Jurkat, Clone E6-1 (cell line): Measurements from ENCODE around the gene RND2.

Experiments
- DNase-seq: peaks from one replicate; pipeline ENCODE4 v3.0.0-alpha.2; 2011; ENCODE audit warnings: low read depth, low spot score
- H3K4me3 ChIP-seq: 2 replicates; pipeline ENCODE4 v1.5.1; 2011; ENCODE audit warnings: mild to moderate bottlenecking, low read length, control low read depth, moderate library complexity

RND2 gene

DNA sequence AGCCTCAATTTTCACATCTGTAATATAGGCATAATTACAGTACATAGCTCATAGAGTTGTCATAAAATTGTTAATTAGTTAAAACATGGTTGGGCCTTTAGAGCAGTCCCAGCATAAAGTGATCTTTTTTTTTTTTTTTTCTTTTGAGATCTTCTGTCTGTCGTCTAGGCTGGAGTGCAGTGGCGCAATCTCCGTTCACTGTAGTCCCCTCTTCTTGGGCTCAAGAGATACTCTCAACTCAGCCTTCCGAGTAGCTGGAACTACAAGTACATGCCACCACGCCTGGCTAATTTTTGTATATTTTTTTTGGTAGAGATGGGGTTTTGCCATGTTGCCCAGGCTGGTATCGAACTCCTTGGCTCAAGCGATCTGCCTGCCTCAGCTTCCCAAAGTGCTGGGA lies 31.0 kb downstream of the RND2 start:
- H3K4me3 ChIP-seq, result no peak overlapping the region
- no peak for DNase-seq

GRCh38 chr17:43062984-43063638 lies 38.1 kb downstream of the RND2 start:
- no peak overlapping the region for H3K4me3 ChIP-seq
- DNase-seq, result no peak

DNA sequence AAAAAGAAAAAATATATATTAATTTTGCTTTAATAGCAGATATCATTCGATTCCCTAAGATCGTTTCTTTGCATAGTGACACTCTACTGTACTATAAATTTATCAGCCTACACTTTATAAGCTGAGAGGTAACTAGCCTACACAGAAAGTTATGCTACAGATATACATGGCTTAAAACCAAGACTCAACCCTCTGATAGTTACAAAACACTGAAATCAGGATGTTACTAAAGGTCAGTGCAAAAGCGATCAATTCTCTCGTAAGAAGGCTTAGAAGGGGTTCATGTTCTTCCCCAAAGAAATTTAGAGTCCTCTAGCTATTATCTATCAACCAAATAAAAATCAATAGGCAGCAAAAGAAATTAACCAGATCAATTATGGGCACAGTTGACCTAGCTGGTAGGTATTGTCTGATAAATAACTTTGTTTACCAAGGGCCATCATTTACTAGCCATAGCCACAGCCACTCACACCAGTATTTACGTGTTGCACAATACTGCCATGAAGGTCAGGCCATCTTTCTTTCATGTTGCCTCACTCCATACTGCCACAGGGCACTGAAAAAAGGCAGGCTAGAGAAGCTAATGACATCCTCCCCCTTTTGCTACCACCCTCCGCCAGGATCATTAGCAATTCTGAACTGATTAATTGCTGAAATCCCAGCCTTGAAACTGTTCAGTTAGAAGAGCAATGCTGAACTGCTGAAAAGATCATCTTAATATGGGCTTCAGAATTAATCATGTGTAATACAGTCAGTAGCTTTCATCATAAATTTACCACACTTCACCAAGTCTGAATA lies 43.7 kb downstream of the RND2 start:
- DNase-seq, result no peak
- H3K4me3 ChIP-seq, result no peak overlapping the region

GRCh38 chr17:43069368-43069898 lies 44.4 kb downstream of the RND2 start:
- no peak overlapping the region for H3K4me3 ChIP-seq
- DNase-seq, result no peak

DNA sequence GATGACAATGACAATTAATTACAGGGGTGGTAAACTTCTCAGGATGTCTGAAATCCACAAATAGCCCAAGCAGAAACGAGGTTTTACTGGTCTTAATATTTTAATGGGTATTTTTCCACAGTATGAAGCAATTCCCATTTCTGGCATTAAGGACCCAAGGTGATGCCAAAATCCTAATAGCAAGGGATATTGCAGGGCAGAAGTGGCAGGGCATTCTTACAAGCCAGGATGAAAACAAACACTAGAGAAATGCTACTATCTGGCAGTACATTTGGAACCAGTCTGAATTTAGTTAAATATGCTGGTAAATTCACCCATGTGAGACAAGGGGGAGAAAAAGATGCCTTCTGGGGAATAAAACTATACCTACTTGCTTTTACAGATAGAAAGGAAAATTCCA lies 45.2 kb downstream of the RND2 start:
- no peak for DNase-seq
- no peak overlapping the region for H3K4me3 ChIP-seq

GRCh38 chr17:43070872-43071271 lies 45.8 kb downstream of the RND2 start:
- no peak for DNase-seq
- no peak overlapping the region for H3K4me3 ChIP-seq

DNA sequence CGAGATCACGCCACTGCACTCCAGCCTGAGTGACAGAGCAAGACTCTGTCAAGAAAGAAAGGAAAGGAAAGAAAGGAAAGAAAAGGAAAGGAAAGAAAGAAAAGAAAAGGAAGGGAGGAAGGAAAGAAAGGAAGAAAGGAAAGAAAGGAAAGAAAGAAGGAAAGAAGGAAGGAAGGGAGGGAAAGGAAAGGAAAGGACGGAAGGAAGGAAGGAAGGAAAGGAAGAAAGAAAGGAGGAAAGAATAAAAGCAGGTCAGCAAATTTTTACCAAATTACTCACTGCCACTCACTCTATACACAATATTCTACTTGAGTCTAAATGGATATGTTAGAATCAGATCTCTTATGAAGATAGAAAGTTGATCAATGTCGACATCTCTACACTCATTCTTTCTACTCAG lies 49.8 kb downstream of the RND2 start:
- no peak overlapping the region for H3K4me3 ChIP-seq
- no peak for DNase-seq

- no peak for DNase-seq
- no peak overlapping the region for H3K4me3 ChIP-seq
These were observed 54.7 kb downstream of the RND2 start for GRCh38 chr17:43079641-43080302.
